Natural killer cell treated with Interleukin-12 subunit alpha and Interleukin-12 subunit beta and Interleukin-15 and Interleukin-18, amount 100 ng/mL, for 72 hours (primary cell): ENCODE data around the gene RENBP. TPM values are rescaled to one million over a fixed set of nuclear protein-coding genes. Genes with fewer than 3 reads are reported as not detected.

Experiments
- ATAC-seq, 2 donors: fragments of 150-1000 bp; cut with Tn5 transposase in 1 of 2; sonication (Bioruptor Pico), chemical (Tn5 transposase) in 1 of 2; 2 replicates each; pipeline ENCODE4 v1.10.0; 2021
- DNase-seq: peaks from one replicate; pipeline ENCODE4 v3.0.0; 2022; ENCODE audit warnings: low spot score
- H3K27ac Mint-ChIP-seq, 2 donors: 1 replicate in 1 of 2; 2 replicates in 1 of 2; pipeline ENCODE4 v1.8.0; 2022; ENCODE audit warnings: mixed read lengths in 2 of 2, mild to moderate bottlenecking in 1 of 2, moderate library complexity in 1 of 2
- H3K27me3 Mint-ChIP-seq, 2 donors: 1 replicate in 1 of 2; 2 replicates in 1 of 2; pipeline ENCODE4 v1.8.0; 2022; ENCODE audit warnings: mixed read lengths in 2 of 2
- H3K36me3 Mint-ChIP-seq: one replicate; pipeline ENCODE4 v1.8.0; 2022; ENCODE audit warnings: mixed read lengths
- H3K4me1 Mint-ChIP-seq, 2 donors: 1 replicate in 1 of 2; 2 replicates in 1 of 2; pipeline ENCODE4 v1.8.0; 2022; ENCODE audit warnings: low read depth in 2 of 2, mixed read lengths in 2 of 2, mild to moderate bottlenecking in 1 of 2
- H3K4me3 Mint-ChIP-seq: one replicate; pipeline ENCODE4 v1.8.0; 2022; ENCODE audit warnings: mixed read lengths
- H3K9me3 Mint-ChIP-seq: 2 replicates; pipeline ENCODE4 v1.8.0; 2022; ENCODE audit warnings: mixed read lengths
- total RNA-seq, 2 donors: library from RNA; stranded (reverse); gene quantifications; one replicate each; pipeline ENCODE4 v1.2.3, GENCODE V29; 2022

RENBP gene
- total RNA-seq, 2 donors from 2014 or later = 4.8 to 5.4 TPM

DNA sequence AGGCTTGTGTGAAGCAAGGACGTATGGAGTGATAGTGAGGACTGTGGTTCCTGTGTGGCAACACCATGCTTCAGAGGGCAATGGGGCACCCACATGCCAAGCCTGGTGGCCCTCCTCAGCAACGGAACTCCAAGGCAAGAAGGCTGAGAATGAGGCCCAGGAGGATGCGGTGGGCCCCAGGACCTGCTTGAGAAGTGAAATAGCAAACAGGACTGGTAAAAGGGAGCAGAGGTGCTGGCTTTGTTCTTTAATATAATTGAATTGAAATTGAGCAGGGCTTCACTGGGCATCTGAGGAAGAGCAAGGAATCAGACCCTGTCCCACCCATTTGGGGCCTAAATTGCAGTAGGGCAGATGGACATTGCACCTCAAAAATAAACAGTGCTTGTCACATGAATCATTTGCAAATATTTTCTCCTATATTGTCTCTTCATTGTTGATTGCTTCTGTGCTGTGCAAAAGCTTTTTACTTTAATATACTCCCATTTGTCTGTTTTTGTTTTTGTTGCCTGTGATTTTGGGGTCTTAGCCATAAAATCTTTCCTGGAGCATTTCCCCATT, 30.4 kb upstream of the RENBP start:
- peak overlapping the region; percentile 94 to 95 for H3K27ac Mint-ChIP-seq
- H3K9me3 Mint-ChIP-seq = no peaks in the 10 kb centered on the region
- H3K27me3 Mint-ChIP-seq = no peaks in the 10 kb centered on the region
- no peak for DNase-seq
- peaks cover 8 to 16% of the 10 kb centered on the region in 2 donors for H3K4me1 Mint-ChIP-seq
- no peak overlapping the region for H3K4me3 Mint-ChIP-seq
- no peak for ATAC-seq
- no peaks in the 10 kb centered on the region for H3K36me3 Mint-ChIP-seq

GRCh38 chrX:153974003-153974725, 29.7 kb upstream of the RENBP start:
- ATAC-seq = no peak
- Mint-ChIP-seq H3K36me3 (no peaks in the 10 kb centered on the region), H3K27ac (peak overlapping the region; percentile 94 to 95), H3K9me3 (no peaks in the 10 kb centered on the region), H3K27me3 (no peaks in the 10 kb centered on the region), H3K4me3 (peak overlapping the region; percentile 87), H3K4me1 (peaks cover 8 to 20% of the 10 kb centered on the region in 2 donors)
- DNase-seq = no peak

- Mint-ChIP-seq H3K4me3 (peak overlapping the region; percentile 87), H3K4me1 (peaks cover 9 to 20% of the 10 kb centered on the region in 2 donors), H3K27ac (peak overlapping the region; percentile 94 to 95), H3K36me3 (no peaks in the 10 kb centered on the region), H3K27me3 (no peaks in the 10 kb centered on the region), H3K9me3 (no peaks in the 10 kb centered on the region)
- ATAC-seq = no peak
- DNase-seq = no peak
Measured at GRCh38 chrX:153973127-153974002, 28.9 kb upstream of the RENBP start.

DNA sequence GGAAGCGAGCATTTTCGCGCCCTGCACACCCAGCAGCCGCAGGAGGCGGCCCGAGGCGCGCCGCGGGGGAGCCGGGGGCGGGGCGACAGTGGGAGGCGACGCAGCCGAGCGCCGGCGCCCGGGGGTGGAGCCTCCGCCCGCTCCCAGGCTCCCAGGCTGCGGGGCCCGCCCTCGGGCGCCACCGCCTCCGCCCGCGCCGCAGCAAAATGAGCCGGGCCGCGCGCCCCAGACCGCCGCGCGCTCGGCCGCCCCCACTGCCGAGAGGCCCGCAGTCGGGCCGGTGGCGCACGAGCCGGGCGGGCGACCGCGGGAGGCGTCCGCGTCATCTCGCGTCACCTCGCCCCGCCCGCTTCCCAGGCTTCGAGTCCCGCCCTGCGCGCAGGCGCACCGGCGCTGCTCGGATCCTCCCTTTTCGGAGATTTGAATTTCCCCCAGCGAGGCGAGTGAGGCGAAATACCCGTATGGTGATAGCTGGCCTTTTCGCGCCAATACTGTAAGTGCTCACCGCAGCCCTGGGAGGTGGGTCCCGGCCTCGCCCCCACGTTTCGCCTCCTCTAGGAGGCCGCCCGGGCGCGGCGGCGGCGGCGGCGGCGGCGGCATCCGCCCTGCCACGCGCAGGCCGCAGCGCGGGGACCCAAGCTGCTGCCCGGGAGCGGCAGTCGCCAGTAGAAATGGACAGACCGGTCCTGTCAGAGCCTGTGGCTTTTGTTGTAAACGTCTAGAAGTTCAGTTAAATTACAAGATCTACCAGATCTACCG, 28.1 kb upstream of the RENBP start, which contains the start of gene TMEM187:
TMEM187 (plus strand) TSS at position 387 of the 759 bp plus-strand sequence. CDS start 9,309 bp downstream, outside the sequence.
- Mint-ChIP-seq H3K27ac (peak within 1 kb of the TSS; percentile 99 to 100), H3K36me3 (peaks cover 7% of the 10 kb centered on the region), H3K4me3 (peak within 1 kb of the TSS; percentile 97), H3K27me3 (no peaks in the 10 kb centered on the region), H3K9me3 (no peaks in the 10 kb centered on the region), H3K4me1 (peaks cover 17 to 27% of the 10 kb centered on the region in 2 donors)
- DNase-seq (peak; percentile 93), ATAC-seq (peak; percentile 75 to 82)

- Mint-ChIP-seq H3K9me3 (no peaks in the 10 kb centered on the region), H3K4me3 (peak within 1 kb of the TSS; percentile 97), H3K27me3 (no peaks in the 10 kb centered on the region), H3K4me1 (peaks cover 23 to 35% of the 10 kb centered on the region in 2 donors), H3K36me3 (peaks cover 9% of the 10 kb centered on the region), H3K27ac (peak within 1 kb of the TSS; percentile 99 to 100)
- ATAC-seq = peak; percentile 61 to 76
- peak; percentile 94 for DNase-seq
Measured at GRCh38 chrX:153971450-153972367, 27.3 kb upstream of the RENBP start, which contains the start of gene HCFC1. HCFC1 (minus strand) TSS chrX:153971818; CDS start chrX:153970840, 978 bp downstream.

GRCh38 chrX:153971124-153971449, 26.6 kb upstream of the RENBP start:
- peak overlapping the region; percentile 97 for H3K4me3 Mint-ChIP-seq
- H3K27me3 Mint-ChIP-seq = no peaks in the 10 kb centered on the region
- H3K9me3 Mint-ChIP-seq = no peaks in the 10 kb centered on the region
- peak; percentile 68 to 78 for ATAC-seq
- H3K36me3 Mint-ChIP-seq = peaks cover 9% of the 10 kb centered on the region
- H3K4me1 Mint-ChIP-seq = peaks cover 28 to 40% of the 10 kb centered on the region in 2 donors
- DNase-seq = peak; percentile 95
- peak overlapping the region; percentile 99 to 100 for H3K27ac Mint-ChIP-seq

DNA sequence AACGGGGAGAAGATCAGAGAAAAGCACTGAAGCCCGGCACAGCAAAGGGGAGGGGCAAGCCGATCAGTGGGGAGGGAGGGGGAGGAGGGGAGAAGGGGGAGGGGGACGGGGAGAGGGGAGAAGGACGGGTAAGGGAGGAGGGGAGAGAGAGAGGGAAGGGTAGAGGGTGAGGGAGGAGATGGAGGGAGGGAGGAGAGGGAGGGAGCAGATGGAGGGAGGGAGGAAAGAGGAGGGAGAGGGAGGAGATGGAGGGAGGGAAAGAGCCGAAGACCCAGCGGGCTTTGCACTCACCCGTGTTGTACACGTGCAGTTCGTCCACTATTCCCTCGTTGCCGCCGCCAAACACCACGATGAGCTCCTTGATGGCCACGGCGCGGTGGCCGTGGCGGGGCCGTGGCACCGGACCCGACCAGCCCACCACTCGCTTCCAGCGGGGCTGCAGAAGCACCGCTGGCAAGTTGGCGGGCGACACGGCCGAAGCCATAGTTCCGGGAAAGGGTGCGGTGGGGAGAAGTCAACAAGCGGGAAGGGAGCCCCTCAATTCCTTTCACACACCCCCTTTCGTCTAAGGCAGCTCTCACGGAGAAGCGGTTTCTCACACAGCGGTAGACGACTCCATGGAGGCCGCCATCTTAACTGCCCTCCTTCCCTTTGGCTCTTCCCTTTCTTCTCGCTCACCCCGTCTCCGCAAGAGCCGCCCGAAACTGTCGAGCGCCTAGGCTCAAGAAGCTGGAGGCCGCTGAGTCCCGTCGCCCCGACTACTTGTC, 26.1 kb upstream of the RENBP start:
- no peaks in the 10 kb centered on the region for H3K27me3 Mint-ChIP-seq
- peaks cover 30 to 42% of the 10 kb centered on the region in 2 donors for H3K4me1 Mint-ChIP-seq
- peak overlapping the region; percentile 99 to 100 for H3K27ac Mint-ChIP-seq
- peak; percentile 0 for ATAC-seq
- no peak for DNase-seq
- no peaks in the 10 kb centered on the region for H3K9me3 Mint-ChIP-seq
- peak overlapping the region; percentile 97 for H3K4me3 Mint-ChIP-seq
- peaks cover 9% of the 10 kb centered on the region for H3K36me3 Mint-ChIP-seq

DNA sequence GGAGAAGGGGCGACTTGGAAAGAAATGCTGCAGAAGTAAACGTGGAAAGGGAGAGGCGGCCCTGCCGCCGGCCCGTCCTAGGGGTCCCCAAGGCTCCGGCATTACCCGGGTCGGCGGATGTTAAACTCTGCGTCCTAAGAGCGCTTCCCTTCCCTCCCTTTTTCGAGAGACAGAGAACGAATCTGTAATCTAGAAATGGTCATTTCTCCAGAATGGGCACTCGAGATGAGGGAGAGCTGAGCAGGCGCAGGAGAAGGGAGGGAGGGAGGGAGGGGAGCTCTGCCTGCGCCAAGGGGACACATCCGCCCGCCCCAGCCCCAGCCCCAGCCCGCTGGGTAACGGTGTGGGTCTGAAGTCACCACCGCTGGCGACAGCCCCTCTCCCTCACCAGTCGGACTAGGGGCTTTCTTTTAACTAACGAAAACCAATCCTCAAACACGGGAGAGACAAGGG, 25.5 kb upstream of the RENBP start:
- no peak for ATAC-seq
- Mint-ChIP-seq H3K4me1 (peaks cover 30 to 47% of the 10 kb centered on the region in 2 donors), H3K27me3 (no peaks in the 10 kb centered on the region)

DNA sequence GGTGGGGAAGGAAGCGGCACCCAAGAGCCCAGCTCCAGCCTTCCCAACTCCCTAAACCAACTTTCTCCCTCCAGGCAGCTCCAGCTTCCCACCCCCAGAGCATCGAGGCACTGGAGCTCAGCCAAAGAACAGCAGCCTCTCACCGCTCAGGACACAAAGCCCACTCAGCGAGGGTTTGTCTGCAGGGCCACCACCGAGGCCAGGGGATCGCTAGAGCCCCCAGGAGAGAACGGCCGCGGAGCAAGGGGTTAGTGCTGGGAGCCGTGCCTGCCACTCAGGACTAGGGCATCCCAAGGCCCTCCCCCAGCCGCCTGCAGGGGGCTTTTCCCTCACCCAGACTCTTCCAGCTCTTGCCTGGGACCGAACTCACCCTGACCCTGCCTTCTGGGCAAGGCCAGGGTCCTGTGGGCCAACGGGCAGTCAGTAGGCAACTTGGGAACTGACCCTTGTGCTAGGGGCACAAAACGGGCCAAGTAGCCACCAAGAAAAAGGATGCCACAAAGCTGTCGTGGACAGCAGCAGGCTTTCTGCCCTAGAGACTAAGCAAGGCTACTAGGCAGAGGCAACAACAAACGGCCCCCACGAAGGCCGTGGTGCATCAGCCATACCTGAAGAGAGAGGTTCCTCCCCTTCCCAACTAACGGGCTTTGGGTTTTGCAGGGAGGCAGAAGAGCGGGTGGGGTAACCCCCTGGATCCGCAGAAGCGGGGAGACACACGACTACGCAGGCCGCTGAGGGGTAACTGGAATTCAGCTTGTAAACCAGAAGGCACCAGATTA, 24.9 kb upstream of the RENBP start:
- Mint-ChIP-seq H3K27ac (peak overlapping the region; percentile 94 to 96), H3K9me3 (no peaks in the 10 kb centered on the region), H3K27me3 (no peaks in the 10 kb centered on the region), H3K4me3 (peak overlapping the region; percentile 97), H3K4me1 (peaks cover 26 to 42% of the 10 kb centered on the region in 2 donors), H3K36me3 (peaks cover 9% of the 10 kb centered on the region)
- ATAC-seq (no peak), DNase-seq (no peak)

More for the DNA sequence above, 25.5 kb upstream of the RENBP start:
- no peaks in the 10 kb centered on the region for H3K9me3 Mint-ChIP-seq
- H3K27ac Mint-ChIP-seq = peak overlapping the region; percentile 96 to 100
- H3K4me3 Mint-ChIP-seq = peak overlapping the region; percentile 97
- DNase-seq = no peak
- peaks cover 9% of the 10 kb centered on the region for H3K36me3 Mint-ChIP-seq

GRCh38 chrX:153968754-153969124, 24.3 kb upstream of the RENBP start:
- no peaks in the 10 kb centered on the region for H3K9me3 Mint-ChIP-seq
- peak overlapping the region; percentile 94 to 96 for H3K27ac Mint-ChIP-seq
- ATAC-seq = no peak
- H3K27me3 Mint-ChIP-seq = no peaks in the 10 kb centered on the region
- peaks cover 9% of the 10 kb centered on the region for H3K36me3 Mint-ChIP-seq
- H3K4me1 Mint-ChIP-seq = peaks cover 22 to 39% of the 10 kb centered on the region in 2 donors
- no peak for DNase-seq
- H3K4me3 Mint-ChIP-seq = peak overlapping the region; percentile 97

- DNase-seq (no peak), ATAC-seq (no peak)
- H3K27me3 Mint-ChIP-seq = no peaks in the 10 kb centered on the region
- H3K36me3 Mint-ChIP-seq = peaks cover 9% of the 10 kb centered on the region
- peak overlapping the region; percentile 97 for H3K4me3 Mint-ChIP-seq
- H3K4me1 Mint-ChIP-seq = peaks cover 22 to 36% of the 10 kb centered on the region in 2 donors
- H3K9me3 Mint-ChIP-seq = no peaks in the 10 kb centered on the region
- H3K27ac Mint-ChIP-seq = peak overlapping the region; percentile 94 to 96
Measured at GRCh38 chrX:153968255-153968654, 23.8 kb upstream of the RENBP start.
